Breast epithelium (tissue), 3 donors: ENCODE data around the gene HDAC7.

Experiments
- CTCF ChIP-seq, 3 donors: fragments of 450-650 bp; IDR thresholded peaks; one replicate each; pipeline ENCODE4 v1.5.1; 2016 to 2017; ENCODE audit warnings: antibody characterized with exemption in 3 of 3, mild to moderate bottlenecking in 3 of 3, moderate library complexity in 3 of 3
- POLR2A ChIP-seq: fragments of 450-650 bp; IDR thresholded peaks from one replicate; pipeline ENCODE4 v1.6.1; 2016; ENCODE audit warnings: antibody characterized with exemption, mild to moderate bottlenecking, moderate library complexity
- POLR2AphosphoS5 ChIP-seq, 3 donors: sonication (generic); formaldehyde crosslinking; IDR thresholded peaks; one replicate each; pipeline ENCODE4 v1.6.1; 2017; ENCODE audit warnings: antibody characterized with exemption in 3 of 3

- TF ChIP-seq POLR2A (no peak), CTCF (IDR thresholded peaks at IDR 0.05) (no peak), POLR2AphosphoS5 (IDR thresholded peaks at IDR 0.05) (no peak)
Observed at GRCh38 chr12:47783024-47783755, 36.5 kb downstream of the HDAC7 start.
